ENCODE results near the gene EDN1.

Gene EDN1

DNA sequence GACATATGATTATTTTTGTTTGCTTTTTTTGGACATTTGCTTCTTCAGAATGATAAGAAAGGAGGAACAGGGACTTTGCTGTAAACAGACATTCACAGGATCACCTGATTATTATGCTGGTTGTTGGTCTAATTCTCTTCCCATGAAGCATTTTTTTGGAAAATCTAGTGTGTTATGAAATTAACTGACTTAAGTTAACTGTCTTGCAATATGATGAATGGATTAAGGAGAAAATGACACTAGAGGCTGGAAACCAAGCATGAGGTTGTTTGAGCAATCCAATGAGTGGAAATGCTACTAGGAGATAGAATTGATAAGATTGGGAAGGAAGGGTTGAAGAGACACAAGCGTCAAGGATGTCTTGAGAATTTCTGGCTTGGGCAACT, 13.2 kb upstream of the EDN1 start:
- Histone ChIP-seq H3K9ac (ENCODE audit: low read length) (no peak overlapping the region), H3K9me2 (replicated peaks; ENCODE audit: insufficient read depth, low read length) (no peaks in the 10 kb centered on the region), H3K79me2 (ENCODE audit: low read length) (no peaks in the 10 kb centered on the region), H3K36me3 (replicated peaks; ENCODE audit: insufficient read depth, low read length) (no peaks in the 10 kb centered on the region), H3K4me2 (ENCODE audit: low read depth, low read length) (no peak overlapping the region), H3K27me3 (replicated peaks; ENCODE audit: insufficient read depth, low read length) (no peaks in the 10 kb centered on the region), H3K4me1 (ENCODE audit: low read length) (no peaks in the 10 kb centered on the region), H3F3A (ENCODE audit: insufficient read depth, low read length) (no peaks in the 10 kb centered on the region), H3K9me3 (replicated peaks; ENCODE audit: insufficient read depth, low read length) (no peaks in the 10 kb centered on the region), H3K4me3 (ENCODE audit: low read length) (no peak overlapping the region), H2AFZ (ENCODE audit: low read length) (no peak overlapping the region), H4K20me1 (ENCODE audit: insufficient read depth, low read length) (no peaks in the 10 kb centered on the region), H3K27ac (ENCODE audit: low read length) (no peak overlapping the region)
- TF ChIP-seq, protein P1, sequence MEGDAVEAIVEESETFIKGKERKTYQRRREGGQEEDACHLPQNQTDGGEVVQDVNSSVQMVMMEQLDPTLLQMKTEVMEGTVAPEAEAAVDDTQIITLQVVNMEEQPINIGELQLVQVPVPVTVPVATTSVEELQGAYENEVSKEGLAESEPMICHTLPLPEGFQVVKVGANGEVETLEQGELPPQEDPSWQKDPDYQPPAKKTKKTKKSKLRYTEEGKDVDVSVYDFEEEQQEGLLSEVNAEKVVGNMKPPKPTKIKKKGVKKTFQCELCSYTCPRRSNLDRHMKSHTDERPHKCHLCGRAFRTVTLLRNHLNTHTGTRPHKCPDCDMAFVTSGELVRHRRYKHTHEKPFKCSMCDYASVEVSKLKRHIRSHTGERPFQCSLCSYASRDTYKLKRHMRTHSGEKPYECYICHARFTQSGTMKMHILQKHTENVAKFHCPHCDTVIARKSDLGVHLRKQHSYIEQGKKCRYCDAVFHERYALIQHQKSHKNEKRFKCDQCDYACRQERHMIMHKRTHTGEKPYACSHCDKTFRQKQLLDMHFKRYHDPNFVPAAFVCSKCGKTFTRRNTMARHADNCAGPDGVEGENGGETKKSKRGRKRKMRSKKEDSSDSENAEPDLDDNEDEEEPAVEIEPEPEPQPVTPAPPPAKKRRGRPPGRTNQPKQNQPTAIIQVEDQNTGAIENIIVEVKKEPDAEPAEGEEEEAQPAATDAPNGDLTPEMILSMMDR (IDR thresholded peaks at IDR 0.05; ENCODE audit: low read length): no peak
- no peak for TF ChIP-seq EZH2phosphoT487 (IDR thresholded peaks at IDR 0.05; ENCODE audit: low read length)
- no peak for TF ChIP-seq EZH2 (optimal IDR thresholded peaks at IDR 0.05; ENCODE audit: low read depth, low read length)
- no peak for DNase-seq

DNA sequence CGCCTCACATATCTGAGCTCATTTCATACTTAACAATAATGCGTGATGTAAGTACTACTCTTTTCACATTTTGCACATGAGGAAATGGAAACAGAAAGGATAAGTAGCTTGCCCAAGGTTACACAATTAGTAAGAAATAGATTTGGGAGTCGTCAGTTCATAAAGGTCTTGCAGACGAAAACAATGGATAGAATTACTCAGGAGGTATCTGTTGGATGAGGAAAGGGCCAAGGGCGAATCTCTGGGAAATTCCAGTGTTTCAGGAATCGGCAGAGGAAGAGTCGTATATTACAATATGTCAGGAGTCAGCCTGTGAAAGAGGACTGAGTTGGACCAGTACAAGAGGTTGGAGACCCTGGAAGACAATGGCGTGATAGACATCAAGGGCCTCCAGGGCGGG, 12.8 kb upstream of the EDN1 start:
- Histone ChIP-seq H3K79me2 (ENCODE audit: low read length) (no peaks in the 10 kb centered on the region), H3K9me2 (replicated peaks; ENCODE audit: insufficient read depth, low read length) (no peaks in the 10 kb centered on the region), H3K9ac (ENCODE audit: low read length) (no peak overlapping the region), H3K4me3 (ENCODE audit: low read length) (no peak overlapping the region), H2AFZ (ENCODE audit: low read length) (no peak overlapping the region), H4K20me1 (ENCODE audit: insufficient read depth, low read length) (no peaks in the 10 kb centered on the region), H3K4me2 (ENCODE audit: low read depth, low read length) (no peak overlapping the region), H3K9me3 (replicated peaks; ENCODE audit: insufficient read depth, low read length) (no peaks in the 10 kb centered on the region), H3K27ac (ENCODE audit: low read length) (no peak overlapping the region), H3F3A (ENCODE audit: insufficient read depth, low read length) (no peaks in the 10 kb centered on the region), H3K4me1 (ENCODE audit: low read length) (no peaks in the 10 kb centered on the region), H3K27me3 (replicated peaks; ENCODE audit: insufficient read depth, low read length) (no peaks in the 10 kb centered on the region), H3K36me3 (replicated peaks; ENCODE audit: insufficient read depth, low read length) (no peaks in the 10 kb centered on the region)
- no peak for DNase-seq
- no peak for TF ChIP-seq EZH2 (optimal IDR thresholded peaks at IDR 0.05; ENCODE audit: low read depth, low read length)
- TF ChIP-seq, protein P1 (IDR thresholded peaks at IDR 0.05; ENCODE audit: low read length): no peak
- no peak for TF ChIP-seq EZH2phosphoT487 (IDR thresholded peaks at IDR 0.05; ENCODE audit: low read length)

GRCh38 chr6:12278915-12279314, 11.2 kb upstream of the EDN1 start:
- no peak overlapping the region for H3K4me3 ChIP-seq (ENCODE audit: low read length)
- no peaks in the 10 kb centered on the region for H4K20me1 ChIP-seq (ENCODE audit: insufficient read depth, low read length)
- H2AFZ ChIP-seq (ENCODE audit: low read length): no peak overlapping the region
- no peak overlapping the region for H3K9ac ChIP-seq (ENCODE audit: low read length)
- no peaks in the 10 kb centered on the region for H3F3A ChIP-seq (ENCODE audit: insufficient read depth, low read length)
- H3K27ac ChIP-seq (ENCODE audit: low read length): no peak overlapping the region
- no peaks in the 10 kb centered on the region for H3K79me2 ChIP-seq (ENCODE audit: low read length)
- H3K36me3 ChIP-seq (replicated peaks; ENCODE audit: insufficient read depth, low read length): no peaks in the 10 kb centered on the region
- no peaks in the 10 kb centered on the region for H3K9me3 ChIP-seq (replicated peaks; ENCODE audit: insufficient read depth, low read length)
- DNase-seq: no peak
- no peaks in the 10 kb centered on the region for H3K4me1 ChIP-seq (ENCODE audit: low read length)
- H3K27me3 ChIP-seq (replicated peaks; ENCODE audit: insufficient read depth, low read length): no peaks in the 10 kb centered on the region
- no peak for TF ChIP-seq EZH2phosphoT487 (IDR thresholded peaks at IDR 0.05; ENCODE audit: low read length)
- H3K9me2 ChIP-seq (replicated peaks; ENCODE audit: insufficient read depth, low read length): no peaks in the 10 kb centered on the region
- no peak overlapping the region for H3K4me2 ChIP-seq (ENCODE audit: low read depth, low read length)

GRCh38 chr6:12279322-12280091, 10.7 kb upstream of the EDN1 start:
- H3K9me3 ChIP-seq (replicated peaks; ENCODE audit: insufficient read depth, low read length): no peaks in the 10 kb centered on the region
- H3K4me2 ChIP-seq (ENCODE audit: low read depth, low read length): no peak overlapping the region
- no peaks in the 10 kb centered on the region for H3K4me1 ChIP-seq (ENCODE audit: low read length)
- no peak overlapping the region for H2AFZ ChIP-seq (ENCODE audit: low read length)
- TF ChIP-seq EZH2 (optimal IDR thresholded peaks at IDR 0.05; ENCODE audit: low read depth, low read length) (no peak), EZH2phosphoT487 (IDR thresholded peaks at IDR 0.05; ENCODE audit: low read length) (no peak)
- TF ChIP-seq, protein P1 (IDR thresholded peaks at IDR 0.05; ENCODE audit: low read length): no peak
- H3K4me3 ChIP-seq (ENCODE audit: low read length): no peak overlapping the region
- H3K9me2 ChIP-seq (replicated peaks; ENCODE audit: insufficient read depth, low read length): no peaks in the 10 kb centered on the region
- H3F3A ChIP-seq (ENCODE audit: insufficient read depth, low read length): no peaks in the 10 kb centered on the region
- H3K79me2 ChIP-seq (ENCODE audit: low read length): no peaks in the 10 kb centered on the region
- H3K9ac ChIP-seq (ENCODE audit: low read length): no peak overlapping the region
- no peaks in the 10 kb centered on the region for H4K20me1 ChIP-seq (ENCODE audit: insufficient read depth, low read length)
- H3K36me3 ChIP-seq (replicated peaks; ENCODE audit: insufficient read depth, low read length): no peaks in the 10 kb centered on the region
- no peaks in the 10 kb centered on the region for H3K27me3 ChIP-seq (replicated peaks; ENCODE audit: insufficient read depth, low read length)
- no peak overlapping the region for H3K27ac ChIP-seq (ENCODE audit: low read length)
- DNase-seq: no peak
